Kidney (tissue), 22 donors: ENCODE data around the gene HAPLN1. TPM values are rescaled to one million over a fixed set of nuclear protein-coding genes. Genes with fewer than 3 reads are reported as not detected.
A peak's percentile ranks its signal among the peaks of the same experiment; 100 is the strongest.

Experiments used
- DNase-seq, 5 donors: peaks; one replicate each; pipeline ENCODE4 v3.0.0-alpha.2; 2013 to 2020
- FAIRE-seq: peaks from 2 replicates; lab custom pipeline; 2012; peaks lifted over from hg19 to GRCh38; lab: Jason Lieb, UNC
- H3K27ac ChIP-seq, 2 donors: one replicate each; pipeline ENCODE4 v1.7.0; 2013; ENCODE audit warnings: low read depth in 2 of 2, low read length in 2 of 2, inconsistent platforms in 1 of 2
- H3K27me3 ChIP-seq: one replicate; pipeline ENCODE4 v1.7.1; 2013; ENCODE audit warnings: low read length, inconsistent platforms; ENCODE audit not compliant: control insufficient read depth, insufficient read depth
- H3K36me3 ChIP-seq, 3 donors: one replicate each; pipeline versions ENCODE4 v1.7.0 to v1.7.1; 2013; ENCODE audit warnings: low read length in 3 of 3, control low read depth in 1 of 3, inconsistent platforms in 1 of 3; ENCODE audit not compliant: insufficient read depth in 3 of 3, control insufficient read depth in 2 of 3
- H3K4me1 ChIP-seq, 3 donors: one replicate each; pipeline versions ENCODE4 v1.7.0 to v1.7.1; 2013; ENCODE audit warnings: low read length in 3 of 3, inconsistent platforms in 1 of 3, low read depth in 1 of 3; ENCODE audit not compliant: control insufficient read depth in 2 of 3, insufficient read depth in 2 of 3
- H3K4me3 ChIP-seq, 3 donors: one replicate each; pipeline versions ENCODE4 v1.7.0 to v1.8.1; 2013; ENCODE audit warnings: low read length in 3 of 3, control low read depth in 1 of 3, inconsistent platforms in 1 of 3
- H3K9ac ChIP-seq, 3 donors: one replicate each; pipeline versions ENCODE4 v1.7.0 to v1.7.1; 2013; ENCODE audit warnings: low read length in 3 of 3, control low read depth in 1 of 3, inconsistent platforms in 1 of 3
- H3K9me3 ChIP-seq, 3 donors: one replicate each; pipeline versions ENCODE4 v1.7.0 to v1.7.1; 2013; ENCODE audit warnings: low read length in 3 of 3, control low read depth in 1 of 3, inconsistent platforms in 1 of 3; ENCODE audit not compliant: control insufficient read depth in 2 of 3, insufficient read depth in 1 of 3
- CTCF ChIP-seq: IDR thresholded peaks from 3 replicates; pipeline ENCODE4 v1.5.1; 2012; ENCODE audit warnings: mild to moderate bottlenecking, moderate library complexity, borderline replicate concordance; ENCODE audit not compliant: insufficient read depth; ENCODE audit errors: extremely low read depth
- intact Hi-C: fragments of 100-400 bp; cut with DNase I; formaldehyde crosslinking; loops from one replicate; pipeline ENCODE4 v1.11.1; 2022
- long read RNA-seq, 10 donors: library from polyadenylated mRNA in 1 of 10; unstranded in 1 of 10; transcript quantifications; one replicate each; pipeline ENCODE4 v2.0.0 and lab custom pipeline, GENCODE V29; 2021 to 2026
- polyA plus RNA-seq: library from polyadenylated mRNA; stranded (reverse); fragments of 350-450 nt; fragmentation: Illumina TruSeq; extraction: RNeasy Lipid Tissue Mini Kit (QIAGEN cat#74804); gene quantifications from one replicate; pipeline ENCODE4 v1.2.3, GENCODE V29; 2014; ENCODE audit warnings: low read depth, low replicate concordance; ENCODE audit not compliant: insufficient read depth
- total RNA-seq: library from RNA; stranded (reverse); fragmentation: NEBNext Ultra II Directional; extraction: Animal tissue kit (Norgen Biotek cat#: 25700); gene quantifications from one replicate; pipeline ENCODE4 v1.2.1, GENCODE V29; 2021
- donor health status: control.
- donor health status: control.
- donor health status: control.
- donor health status: control.
- donor health status: control.
- donor health status: DM: yes; HTN: yes; CAD: no.
- donor health status: Normal renal cell carcinoma (clear cell type).

The HAPLN1 gene
- 0.19 TPM for total RNA-seq
- 0.06 TPM for polyA plus RNA-seq
- long read RNA-seq, donor 1, result 0 reads
- long read RNA-seq, donor 2, result 0 reads
- long read RNA-seq, donor 3, result 0 reads
- long read RNA-seq, donor 4, full-length matches to known transcripts, result 1 of 1 reads
- long read RNA-seq, donor 4, partial matches to known transcripts, result 0 of 1 reads
- long read RNA-seq, donor 4, other reads (novel, unspliced or antisense), result 0 of 1 reads
- long read RNA-seq, donor 5, result 0 reads
- long read RNA-seq, donor 6, full-length matches to known transcripts, result 2 of 2 reads
- long read RNA-seq, donor 6, partial matches to known transcripts, result 0 of 2 reads
- long read RNA-seq, donor 6, other reads (novel, unspliced or antisense), result 0 of 2 reads
- long read RNA-seq, donor 7, result 0 reads
- long read RNA-seq, donor 8, full-length matches to known transcripts, result 1 of 1 reads
- long read RNA-seq, donor 8, partial matches to known transcripts, result 0 of 1 reads
- long read RNA-seq, donor 8, other reads (novel, unspliced or antisense), result 0 of 1 reads
- long read RNA-seq, donor 9, result 0 reads
- long read RNA-seq, donor 10, full-length matches to known transcripts, result 1 of 1 reads
- long read RNA-seq, donor 10, partial matches to known transcripts, result 0 of 1 reads
- long read RNA-seq, donor 10, other reads (novel, unspliced or antisense), result 0 of 1 reads

- H3K9me3 ChIP-seq, result no peaks in the 10 kb centered on the region
- H3K4me3 ChIP-seq, result peak within 1 kb of the TSS in 2 of 3 donors; percentile 5 to 27
- no peak within 1 kb of the TSS for H3K27ac ChIP-seq
- no peaks in the 10 kb centered on the region for H3K36me3 ChIP-seq
- H3K4me1 ChIP-seq, result no peaks in the 10 kb centered on the region
- intact Hi-C loops, result no loop called here
- FAIRE-seq (no peak), DNase-seq (peak in 4 of 5 donors; percentile 20 to 57 (median 41))
- H3K9ac ChIP-seq, result no peak within 1 kb of the TSS
- TF ChIP-seq CTCF, result no peak
- no peaks in the 10 kb centered on the region for H3K27me3 ChIP-seq
Observed at GRCh38 chr5:83720836-83721537, at the start of gene HAPLN1. Gene HAPLN1 (minus strand): TSS chr5:83720855. CDS start chr5:83673523, 47,332 bp downstream.

- intact Hi-C loops, result no loop called here
- FAIRE-seq (no peak), DNase-seq (no peak)
- no peaks in the 10 kb centered on the region for H3K36me3 ChIP-seq
- H3K9me3 ChIP-seq, result peaks cover 0 to 4% (median 0%) of the 10 kb centered on the region in 3 donors
- no peak overlapping the region for H3K4me3 ChIP-seq
- no peaks in the 10 kb centered on the region for H3K27me3 ChIP-seq
- H3K27ac ChIP-seq, result no peak overlapping the region
- TF ChIP-seq CTCF, result no peak
- H3K9ac ChIP-seq, result no peak overlapping the region
- no peaks in the 10 kb centered on the region for H3K4me1 ChIP-seq
Observed at GRCh38 chr5:83767409-83767992, 46.8 kb upstream of the HAPLN1 start.

GRCh38 chr5:83764101-83764500 is 43.4 kb upstream of the HAPLN1 start:
- H3K36me3 ChIP-seq, result no peaks in the 10 kb centered on the region
- no peak overlapping the region for H3K9ac ChIP-seq
- DNase-seq (no peak), FAIRE-seq (no peak)
- H3K27me3 ChIP-seq, result no peaks in the 10 kb centered on the region
- intact Hi-C loops, result no loop called here
- no peak for TF ChIP-seq CTCF
- no peak overlapping the region for H3K27ac ChIP-seq
- peaks cover 0 to 4% (median 0%) of the 10 kb centered on the region in 3 donors for H3K9me3 ChIP-seq
- no peaks in the 10 kb centered on the region for H3K4me1 ChIP-seq
- H3K4me3 ChIP-seq, result no peak overlapping the region
